Esophagus squamous epithelium (tissue), 4 donors: ENCODE data around the gene LBHD2.

Experiments
- CTCF ChIP-seq, 6 experiments: fragments of 450-650 bp in 4 of 6; fragments of 200-600 bp in 2 of 6; sonication (generic) in 2 of 6; IDR thresholded peaks; one replicate each; pipeline ENCODE4 v1.5.1; 2016 to 2019; ENCODE audit warnings: antibody characterized with exemption in 6 of 6, mild to moderate bottlenecking in 4 of 6, moderate library complexity in 4 of 6
- POLR2A ChIP-seq, 4 donors: fragments of 450-650 bp; IDR thresholded peaks; one replicate each; pipeline ENCODE4 v1.6.1; 2017; ENCODE audit warnings: antibody characterized with exemption in 4 of 4, mild to moderate bottlenecking in 4 of 4, moderate library complexity in 3 of 4

- no peak for TF ChIP-seq CTCF (IDR thresholded peaks at IDR 0.05)
- no peak for TF ChIP-seq POLR2A (IDR thresholded peaks at IDR 0.05)
These were observed 53.8 kb downstream of the LBHD2 start for GRCh38 chr14:103137689-103138300.
